Muscle of arm (tissue), 14 donors: ENCODE results near the gene MTARC2. TPM values are rescaled to one million over a fixed set of nuclear protein-coding genes. Genes with fewer than 3 reads are reported as not detected.
"Not testable (repeated sequence)": the region's sequence is repeated elsewhere in the genome, so short reads cannot be mapped to it uniquely, and the experiment has no call there.

ENCODE experiments used
- DNase-seq: peaks from one replicate; pipeline ENCODE4 v3.0.0-alpha.2; 2013
- long read RNA-seq, 11 donors: transcript quantifications; one replicate each; lab custom pipeline, GENCODE V29; 2026
- polyA plus RNA-seq, 12 donors: library from polyadenylated mRNA; unstranded; fragments of 120-200 nt; gene quantifications; one replicate each; pipeline ENCODE4 v1.2.1, GENCODE V29; 2013; ENCODE audit not compliant: insufficient read length in 12 of 12

MTARC2 gene
- 10 to 100 TPM in 11 of 12 donors, not detected in 1; 12.6 to 67.9 (median 18.6) TPM for polyA plus RNA-seq
- long read RNA-seq, donor 1, transcript MARC2-202 (8 exons, 2,134 nt) = major isoform, 5 of 5 reads
- long read RNA-seq, donor 1, partial matches to known transcripts = 0 of 5 reads
- long read RNA-seq, donor 1, other reads (novel, unspliced or antisense) = 0 of 5 reads
- long read RNA-seq, donor 2, transcript MARC2-202 (8 exons, 2,134 nt) = major isoform, 5 of 6 reads
- long read RNA-seq, donor 2, partial matches to known transcripts = 0 of 6 reads
- long read RNA-seq, donor 2, other reads (novel, unspliced or antisense) = 0 of 6 reads
- long read RNA-seq, donor 3, partial matches to known transcripts = 0 of 2 reads
- long read RNA-seq, donor 3, other reads (novel, unspliced or antisense) = 0 of 2 reads
- long read RNA-seq, donor 4, partial matches to known transcripts = 0 of 1 reads
- long read RNA-seq, donor 4, other reads (novel, unspliced or antisense) = 0 of 1 reads
- long read RNA-seq, donor 5, partial matches to known transcripts = 0 of 2 reads
- long read RNA-seq, donor 5, other reads (novel, unspliced or antisense) = 0 of 2 reads
- long read RNA-seq, donor 6, partial matches to known transcripts = 0 of 1 reads
- long read RNA-seq, donor 6, other reads (novel, unspliced or antisense) = 0 of 1 reads
- long read RNA-seq, donor 7 = 0 reads
- long read RNA-seq, donor 8, transcript MARC2-202 (8 exons, 2,134 nt) = major isoform, 5 of 5 reads
- long read RNA-seq, donor 8, partial matches to known transcripts = 0 of 5 reads
- long read RNA-seq, donor 8, other reads (novel, unspliced or antisense) = 0 of 5 reads
- long read RNA-seq, donor 9, partial matches to known transcripts = 0 of 3 reads
- long read RNA-seq, donor 9, other reads (novel, unspliced or antisense) = 0 of 3 reads
- long read RNA-seq, donor 10, partial matches to known transcripts = 0 of 2 reads
- long read RNA-seq, donor 10, other reads (novel, unspliced or antisense) = 0 of 2 reads
- long read RNA-seq, donor 11, partial matches to known transcripts = 0 of 3 reads
- long read RNA-seq, donor 11, other reads (novel, unspliced or antisense) = 0 of 3 reads

- peak; percentile 82 for DNase-seq
Measured at GRCh38 chr1:220748089-220748934, at the start of gene MTARC2. TSS of gene MTARC2 (plus strand) at chr1:220748322. CDS start at chr1:220748532, 210 bp downstream.

GRCh38 chr1:220698607-220699016, 49.5 kb upstream of the MTARC2 start:
- DNase-seq = no peak

GRCh38 chr1:220699044-220699443, 49.1 kb upstream of the MTARC2 start:
- DNase-seq = no peak

GRCh38 chr1:220700556-220701179, 47.5 kb upstream of the MTARC2 start:
- DNase-seq = peak; percentile 29

- no peak for DNase-seq
Measured at GRCh38 chr1:220701974-220702373, 46.1 kb upstream of the MTARC2 start.

GRCh38 chr1:220702733-220703270, 45.3 kb upstream of the MTARC2 start:
- no peak for DNase-seq

GRCh38 chr1:220703305-220703704, 44.8 kb upstream of the MTARC2 start:
- no peak for DNase-seq

- no peak for DNase-seq
Measured at GRCh38 chr1:220705782-220706181, 42.3 kb upstream of the MTARC2 start.

- DNase-seq = no peak
Measured at GRCh38 chr1:220706480-220706879, 41.6 kb upstream of the MTARC2 start.

- DNase-seq = no peak
Measured at GRCh38 chr1:220707160-220707559, 41.0 kb upstream of the MTARC2 start.

GRCh38 chr1:220708244-220708643, 39.9 kb upstream of the MTARC2 start:
- DNase-seq = no peak

GRCh38 chr1:220708936-220709801, 39.0 kb upstream of the MTARC2 start:
- DNase-seq = no peak

GRCh38 chr1:220710333-220710732, 37.8 kb upstream of the MTARC2 start:
- DNase-seq = no peak

GRCh38 chr1:220711056-220711809, 36.9 kb upstream of the MTARC2 start:
- no peak for DNase-seq

- DNase-seq = not testable (repeated sequence)
Measured at GRCh38 chr1:220715986-220716385, 32.1 kb upstream of the MTARC2 start.

- no peak for DNase-seq
Measured at GRCh38 chr1:220717800-220718640, 30.1 kb upstream of the MTARC2 start.

- DNase-seq = not testable (repeated sequence)
Measured at GRCh38 chr1:220721266-220721665, 26.9 kb upstream of the MTARC2 start.

- DNase-seq = no peak
Measured at GRCh38 chr1:220726634-220727033, 21.5 kb upstream of the MTARC2 start.
